ENCODE results near the gene REELD1.

DNA sequence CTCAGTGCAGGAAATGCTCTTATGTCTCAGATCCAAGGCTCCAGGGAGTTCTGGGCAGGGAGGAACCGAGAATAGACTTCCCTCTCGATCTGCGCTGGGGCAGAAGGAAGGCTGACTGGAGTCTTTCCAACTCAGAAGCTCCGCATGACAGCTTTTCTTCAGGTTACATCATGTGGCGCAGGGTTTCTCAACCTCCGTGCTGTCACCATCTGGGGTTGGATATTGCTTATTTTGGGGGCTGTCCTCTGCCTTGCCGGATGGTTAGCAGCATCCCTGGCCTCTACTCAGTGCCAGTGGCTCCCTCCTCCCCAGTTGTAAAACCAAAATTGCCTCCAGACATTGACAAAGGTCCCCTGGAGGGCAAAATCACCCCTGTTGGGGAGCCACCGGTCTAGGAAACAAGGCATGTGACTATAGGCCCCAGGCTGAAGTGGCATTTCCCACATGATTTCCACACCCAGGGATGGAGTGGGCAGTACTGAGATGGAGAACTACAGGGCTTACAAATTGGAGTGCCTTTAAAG lies 21.4 kb downstream of the REELD1 start:
- TF ChIP-seq, protein P1, sequence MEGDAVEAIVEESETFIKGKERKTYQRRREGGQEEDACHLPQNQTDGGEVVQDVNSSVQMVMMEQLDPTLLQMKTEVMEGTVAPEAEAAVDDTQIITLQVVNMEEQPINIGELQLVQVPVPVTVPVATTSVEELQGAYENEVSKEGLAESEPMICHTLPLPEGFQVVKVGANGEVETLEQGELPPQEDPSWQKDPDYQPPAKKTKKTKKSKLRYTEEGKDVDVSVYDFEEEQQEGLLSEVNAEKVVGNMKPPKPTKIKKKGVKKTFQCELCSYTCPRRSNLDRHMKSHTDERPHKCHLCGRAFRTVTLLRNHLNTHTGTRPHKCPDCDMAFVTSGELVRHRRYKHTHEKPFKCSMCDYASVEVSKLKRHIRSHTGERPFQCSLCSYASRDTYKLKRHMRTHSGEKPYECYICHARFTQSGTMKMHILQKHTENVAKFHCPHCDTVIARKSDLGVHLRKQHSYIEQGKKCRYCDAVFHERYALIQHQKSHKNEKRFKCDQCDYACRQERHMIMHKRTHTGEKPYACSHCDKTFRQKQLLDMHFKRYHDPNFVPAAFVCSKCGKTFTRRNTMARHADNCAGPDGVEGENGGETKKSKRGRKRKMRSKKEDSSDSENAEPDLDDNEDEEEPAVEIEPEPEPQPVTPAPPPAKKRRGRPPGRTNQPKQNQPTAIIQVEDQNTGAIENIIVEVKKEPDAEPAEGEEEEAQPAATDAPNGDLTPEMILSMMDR (IDR thresholded peaks at IDR 0.05; ENCODE audit: low read depth, low read length, poor library complexity, severe bottlenecking), result no peak
- TF ChIP-seq EZH2phosphoT487 (IDR thresholded peaks at IDR 0.05; ENCODE audit: borderline replicate concordance, low read length), result no peak

All from DOHH2 (cell line).